Osteocyte (in vitro differentiated cells): ENCODE measurements around the gene MGLL. TPM values are rescaled to one million over a fixed set of nuclear protein-coding genes. Genes with fewer than 3 reads are reported as not detected.
A peak's percentile ranks its signal among the peaks of the same experiment; 100 is the strongest.

Experiments used
- DNase-seq: peaks from one replicate; pipeline ENCODE4 v3.0.0; 2021; ENCODE audit warnings: mixed read lengths; ENCODE audit not compliant: unreplicated experiment; ENCODE audit errors: extremely low spot score
- H3K27ac Mint-ChIP-seq: one replicate; pipeline ENCODE4 v1.8.0; 2021; ENCODE audit warnings: mild to moderate bottlenecking, mixed read lengths; ENCODE audit not compliant: unreplicated experiment
- H3K27me3 Mint-ChIP-seq: one replicate; pipeline ENCODE4 v1.8.0; 2021; ENCODE audit warnings: mixed read lengths; ENCODE audit not compliant: unreplicated experiment
- H3K36me3 Mint-ChIP-seq: one replicate; pipeline ENCODE4 v1.8.0; 2021; ENCODE audit warnings: mixed read lengths; ENCODE audit not compliant: unreplicated experiment
- H3K4me1 Mint-ChIP-seq: one replicate; pipeline ENCODE4 v1.8.0; 2021; ENCODE audit warnings: mixed read lengths; ENCODE audit not compliant: unreplicated experiment
- H3K4me3 Mint-ChIP-seq: one replicate; pipeline ENCODE4 v1.8.0; 2021; ENCODE audit warnings: mild to moderate bottlenecking, moderate library complexity, mixed read lengths; ENCODE audit not compliant: unreplicated experiment
- H3K9me3 Mint-ChIP-seq: one replicate; pipeline ENCODE4 v1.8.0; 2021; ENCODE audit warnings: mixed read lengths; ENCODE audit not compliant: unreplicated experiment
- CTCF ChIP-seq: fragments of 200-600 bp; sonication (generic); IDR thresholded peaks from 2 replicates; pipeline ENCODE4 v1.5.0; 2021; ENCODE audit warnings: antibody characterized with exemption, mild to moderate bottlenecking, moderate library complexity
- total RNA-seq: library from RNA; stranded (reverse); gene quantifications from 2 replicates; pipeline ENCODE4 v1.2.1, GENCODE V29; 2021

The MGLL gene
- total RNA-seq, 1 donor from 2014 or later = 112 TPM

DNA sequence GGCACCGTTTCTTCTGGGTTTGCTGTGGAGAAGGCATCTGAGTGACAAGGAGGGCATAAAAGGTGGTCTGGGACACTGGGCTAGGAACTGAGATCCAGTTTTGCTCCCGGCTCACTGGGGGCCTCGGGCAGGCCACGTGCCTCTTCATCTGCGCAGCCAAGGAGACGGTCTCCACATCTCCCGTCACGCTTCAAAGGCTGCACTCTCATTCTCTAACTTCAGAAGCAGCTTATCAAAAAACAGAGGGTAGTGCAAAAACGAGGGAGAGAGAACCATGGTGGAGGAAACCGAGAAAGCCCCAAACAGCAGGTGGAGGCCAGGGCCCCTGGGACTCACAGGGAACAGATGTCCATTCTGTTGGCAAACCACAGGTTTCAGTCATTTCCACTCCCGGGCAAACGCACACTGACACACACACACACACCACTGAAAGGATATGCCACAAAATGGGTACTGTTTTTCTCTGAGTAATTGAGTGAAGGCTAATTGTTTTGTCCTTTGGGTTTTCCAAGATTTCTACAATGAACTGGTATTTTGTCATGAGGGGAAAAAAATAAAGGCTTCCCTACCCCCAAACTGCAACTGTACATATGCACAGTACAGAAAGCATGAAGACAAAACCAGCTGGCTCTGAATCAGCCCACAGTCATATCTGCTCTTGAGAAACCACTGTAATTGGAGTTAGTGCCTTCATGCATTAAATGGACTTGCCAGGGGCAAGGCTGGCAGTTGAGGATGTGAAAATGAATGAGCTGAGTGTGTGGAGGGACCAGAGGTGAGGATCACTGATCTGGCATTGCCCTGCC, 71.9 kb downstream of the MGLL start:
- no peak for TF ChIP-seq CTCF
- Mint-ChIP-seq H3K27ac (peak overlapping the region; percentile 96), H3K36me3 (peaks cover 12% of the 10 kb centered on the region), H3K9me3 (no peaks in the 10 kb centered on the region), H3K27me3 (no peaks in the 10 kb centered on the region), H3K4me1 (peaks cover 69% of the 10 kb centered on the region), H3K4me3 (peak overlapping the region; percentile 32)
- DNase-seq = no peak

DNA sequence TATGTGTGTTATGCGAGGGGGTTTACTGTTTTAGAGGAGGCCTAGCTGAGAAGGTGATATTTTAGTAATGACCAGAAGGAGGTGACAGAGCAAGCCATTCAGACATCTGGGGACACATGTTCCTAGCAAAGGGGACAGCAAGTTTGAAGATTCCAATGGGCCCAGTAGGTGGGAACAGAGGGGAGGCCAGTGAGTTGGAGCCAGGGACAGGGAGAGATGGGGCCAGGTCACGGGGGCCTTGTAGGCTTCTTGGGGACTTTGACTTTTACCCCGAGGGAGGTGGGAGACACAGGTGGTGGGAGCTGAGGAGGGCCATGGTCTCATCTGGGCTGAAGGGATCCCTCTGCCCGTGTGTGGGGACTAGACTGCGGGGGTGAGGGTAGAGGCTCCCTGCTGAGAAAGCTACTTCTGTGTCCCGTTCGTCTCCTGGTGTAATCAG, 72.5 kb downstream of the MGLL start:
- H3K27ac Mint-ChIP-seq = peak overlapping the region; percentile 96

DNA sequence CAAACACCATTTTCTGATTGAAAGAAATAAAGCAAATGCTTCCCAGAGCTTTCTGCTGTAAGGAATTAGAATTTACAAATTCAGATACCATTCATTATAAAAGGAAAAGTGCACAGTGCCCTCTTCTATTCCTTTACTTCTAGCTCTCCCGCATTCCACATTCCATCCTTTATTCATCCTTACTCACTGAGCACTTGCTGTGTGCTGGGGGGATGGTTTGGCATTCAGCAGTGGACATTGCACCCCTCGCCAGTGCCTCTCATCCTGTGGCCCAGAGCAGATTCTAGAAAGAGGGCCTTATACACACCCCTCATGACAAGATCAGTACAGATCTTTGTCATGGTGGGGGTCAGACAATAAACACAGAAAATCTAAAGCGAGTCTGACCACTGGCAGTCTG, 73.0 kb downstream of the MGLL start:
- DNase-seq = no peak
- Mint-ChIP-seq H3K9me3 (no peaks in the 10 kb centered on the region), H3K4me1 (peaks cover 80% of the 10 kb centered on the region), H3K27me3 (no peaks in the 10 kb centered on the region), H3K4me3 (no peak overlapping the region), H3K27ac (peak overlapping the region; percentile 96), H3K36me3 (peaks cover 5% of the 10 kb centered on the region)
- no peak for TF ChIP-seq CTCF

More for the DNA sequence above, 72.5 kb downstream of the MGLL start:
- H3K4me3 Mint-ChIP-seq = no peak overlapping the region
- TF ChIP-seq CTCF = peak; percentile 22
- no peak for DNase-seq
- no peaks in the 10 kb centered on the region for H3K9me3 Mint-ChIP-seq
- peaks cover 9% of the 10 kb centered on the region for H3K36me3 Mint-ChIP-seq
- H3K4me1 Mint-ChIP-seq = peaks cover 76% of the 10 kb centered on the region
- no peaks in the 10 kb centered on the region for H3K27me3 Mint-ChIP-seq

DNA sequence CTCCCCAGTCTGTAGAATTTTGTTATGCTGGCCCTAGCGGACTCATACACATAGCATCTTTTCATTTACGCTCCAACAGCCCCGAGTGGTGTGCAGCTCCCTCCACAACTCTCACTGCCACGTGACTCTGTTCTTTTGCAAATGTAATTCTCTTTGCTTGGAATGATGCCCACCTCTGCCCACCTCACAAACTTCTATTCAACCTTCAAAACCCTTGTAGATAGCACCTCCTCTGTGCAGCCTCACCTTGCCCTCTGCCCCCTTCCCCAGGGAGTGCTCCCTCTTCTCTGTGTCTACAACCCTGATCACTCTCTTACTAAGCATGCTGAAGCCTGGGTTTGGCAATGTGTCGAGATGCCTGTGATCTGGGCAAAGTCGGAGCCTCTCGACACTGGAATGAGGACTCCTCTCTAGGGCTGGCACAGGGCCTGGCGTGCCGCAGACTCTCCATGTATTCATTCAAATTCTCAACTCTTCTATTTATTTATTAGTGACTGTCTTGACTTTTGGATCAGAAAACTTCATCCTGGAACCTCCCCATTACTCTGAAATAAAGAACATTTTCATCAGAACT, 73.5 kb downstream of the MGLL start:
- H3K27ac Mint-ChIP-seq = peak overlapping the region; percentile 96
- H3K4me1 Mint-ChIP-seq = peaks cover 84% of the 10 kb centered on the region
- no peak for TF ChIP-seq CTCF
- H3K9me3 Mint-ChIP-seq = no peaks in the 10 kb centered on the region
- H3K36me3 Mint-ChIP-seq = peaks cover 2% of the 10 kb centered on the region
- DNase-seq = no peak
- H3K27me3 Mint-ChIP-seq = no peaks in the 10 kb centered on the region
- H3K4me3 Mint-ChIP-seq = peak overlapping the region; percentile 46
